NCI-H748 (cell line): ENCODE data around the gene HDAC8.
"Not testable (repeated sequence)": the region's sequence is repeated elsewhere in the genome, so short reads cannot be mapped to it uniquely, and the experiment has no call there.

Experiments used
- DNase-seq: peaks from one replicate; lab custom pipeline; 2025; ENCODE audit not compliant: unreplicated experiment; lab: John Stamatoyannopoulos, UW

The HDAC8 gene

DNA sequence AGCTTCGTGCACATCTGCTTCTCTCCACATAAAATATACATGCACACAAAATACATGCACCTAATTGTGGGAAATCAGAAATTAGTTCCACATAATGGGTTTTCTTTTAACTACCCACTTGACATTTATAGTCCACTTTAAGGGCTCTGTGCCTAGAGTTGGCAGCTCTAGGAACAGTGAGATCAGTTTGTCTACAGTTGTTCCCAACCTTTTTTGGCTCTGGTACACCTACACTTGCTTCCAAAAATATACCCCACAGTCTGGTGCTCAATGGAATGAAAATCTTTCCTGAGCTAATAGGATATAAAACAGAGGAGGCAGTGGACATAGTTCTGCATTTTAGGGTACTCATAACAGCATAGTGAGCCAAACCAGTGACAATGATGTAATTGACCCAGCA lies 36.1 kb downstream of the HDAC8 start:
- no peak for DNase-seq

DNA sequence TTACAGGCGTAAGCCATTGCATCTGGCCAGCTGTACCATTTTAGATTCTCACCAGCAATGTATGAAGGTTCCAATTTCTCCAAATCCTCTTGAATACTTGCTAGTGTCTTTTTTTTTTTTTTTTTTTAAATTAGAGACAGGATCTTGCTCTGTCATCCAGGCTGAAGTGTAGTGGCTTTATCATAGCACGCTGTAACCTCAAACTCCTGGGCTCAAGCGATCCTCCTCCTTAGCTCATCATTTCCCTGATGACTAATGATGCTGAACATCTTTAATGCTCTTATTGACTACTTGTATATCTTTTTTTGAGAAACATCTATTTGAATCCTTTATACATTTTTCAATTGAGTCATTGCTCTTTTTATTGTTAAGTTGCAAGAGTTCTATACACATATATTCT lies 40.3 kb downstream of the HDAC8 start:
- DNase-seq = no peak

DNA sequence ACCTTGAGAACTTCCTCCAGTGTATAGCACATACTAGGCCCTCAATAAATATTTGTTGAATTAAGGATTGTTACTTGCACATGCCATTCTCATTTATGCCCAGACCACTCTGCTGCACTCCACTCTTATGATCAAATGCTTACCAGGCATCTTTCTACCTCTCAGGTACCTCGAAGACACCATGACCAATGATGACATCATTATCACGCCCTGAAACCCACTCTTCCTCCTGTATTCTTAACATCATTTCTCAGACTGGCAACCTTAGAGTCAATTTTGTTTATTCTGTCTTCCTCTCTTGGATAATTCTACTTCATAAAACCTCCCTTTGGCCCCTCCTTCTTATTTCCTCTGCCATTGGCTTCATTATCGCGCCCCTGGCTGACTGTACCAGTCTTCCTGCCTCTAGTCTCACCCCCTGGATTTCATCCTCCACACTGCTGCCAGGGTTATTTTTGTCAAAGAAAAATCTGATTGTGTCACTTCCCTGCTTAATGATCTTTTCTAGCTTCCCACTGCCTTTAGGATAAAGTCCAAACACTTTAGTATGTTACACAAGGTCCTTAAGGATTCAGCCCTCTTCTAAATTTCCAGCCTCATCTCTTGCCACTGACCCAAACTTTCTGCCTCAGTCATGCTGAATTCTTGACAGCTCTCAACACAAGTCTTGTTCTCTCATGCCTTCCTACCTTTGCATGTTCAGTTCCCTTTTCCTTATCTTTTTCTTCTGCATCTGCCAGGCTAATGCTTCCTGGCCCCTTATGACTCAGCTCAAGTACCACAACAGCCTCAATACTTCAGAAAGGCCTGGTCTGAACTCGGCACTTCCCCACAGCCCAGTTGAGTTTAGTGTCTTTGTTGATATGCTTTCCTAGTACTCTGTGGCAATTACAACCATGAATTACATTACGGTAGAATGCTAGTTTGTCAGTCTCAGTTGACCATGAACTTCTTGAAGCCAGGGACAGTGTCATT lies 45.8 kb downstream of the HDAC8 start:
- DNase-seq = no peak

DNA sequence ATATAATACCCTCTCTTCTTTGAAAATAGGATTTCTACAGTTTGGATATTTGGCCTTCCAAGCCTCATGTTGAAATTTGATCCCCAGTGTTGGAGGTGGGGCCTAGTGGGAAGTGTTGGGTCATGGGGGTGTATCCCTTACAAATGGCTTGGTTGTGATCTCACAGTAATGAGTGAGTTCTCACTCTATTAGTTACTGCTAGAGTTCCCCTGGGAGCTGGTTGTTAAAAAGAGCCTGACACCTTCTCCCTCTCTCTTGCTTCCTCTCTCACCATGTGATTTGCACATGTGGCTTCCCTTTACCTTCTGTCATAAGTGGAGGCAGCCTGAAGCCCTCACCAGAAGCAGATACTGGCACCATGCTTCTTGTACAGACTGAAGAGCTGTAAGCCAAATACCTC lies 73.9 kb downstream of the HDAC8 start:
- DNase-seq = no peak

DNA sequence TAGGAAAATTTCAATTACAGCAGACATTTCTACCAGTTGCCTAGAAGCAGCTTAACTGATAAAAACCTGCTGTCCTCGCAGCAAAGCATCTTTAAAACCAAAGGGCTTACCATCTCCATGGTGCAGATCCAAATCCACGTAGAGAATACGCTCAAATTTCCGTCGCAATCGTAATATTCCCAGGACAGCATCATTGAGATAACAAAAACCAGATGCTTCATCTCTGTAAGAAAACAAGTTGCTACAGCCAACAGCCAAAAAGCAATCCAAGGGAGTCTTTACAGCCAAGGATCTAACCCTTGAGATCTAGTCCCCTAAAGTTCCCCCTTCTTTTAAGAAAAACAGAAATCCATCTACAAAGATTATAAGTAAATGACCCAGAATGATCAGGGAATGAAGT lies 77.6 kb downstream of the HDAC8 start:
- DNase-seq = no peak

DNA sequence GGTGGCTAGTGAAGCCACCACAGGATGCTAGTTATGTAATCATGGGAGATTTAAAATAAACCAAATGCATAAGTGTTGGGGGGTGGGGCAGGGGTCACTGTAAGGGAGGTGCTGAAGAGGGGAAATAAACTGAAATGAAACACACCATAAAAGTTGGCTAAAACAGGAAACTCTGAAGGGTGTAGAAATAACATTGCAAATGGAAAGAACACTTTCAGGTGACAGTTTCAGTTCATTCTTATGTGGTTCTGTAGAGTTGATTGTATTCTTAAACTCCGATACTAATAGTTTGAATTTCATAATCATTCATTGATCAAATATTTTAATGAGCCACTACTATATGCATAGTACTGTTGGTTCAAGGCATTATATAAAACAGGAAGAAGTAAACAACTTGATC lies 80.1 kb downstream of the HDAC8 start:
- DNase-seq = no peak

DNA sequence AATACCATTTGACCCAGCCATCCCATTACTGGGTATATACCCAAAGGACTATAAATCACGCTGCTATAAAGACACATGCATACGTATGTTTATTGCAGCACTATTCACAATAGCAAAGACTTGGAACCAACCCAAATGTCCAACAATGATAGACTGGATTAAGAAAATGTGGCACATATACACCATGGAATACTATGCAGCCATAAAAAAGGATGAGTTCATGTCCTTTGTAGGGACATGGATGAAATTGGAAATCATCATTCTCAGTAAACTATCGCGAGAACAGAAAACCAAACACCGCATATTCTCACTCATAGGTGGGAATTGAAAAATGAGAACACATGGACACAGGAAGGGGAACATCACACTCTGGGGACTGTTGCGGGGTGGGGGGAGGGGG lies 82.4 kb downstream of the HDAC8 start:
- DNase-seq = not testable (repeated sequence)

DNA sequence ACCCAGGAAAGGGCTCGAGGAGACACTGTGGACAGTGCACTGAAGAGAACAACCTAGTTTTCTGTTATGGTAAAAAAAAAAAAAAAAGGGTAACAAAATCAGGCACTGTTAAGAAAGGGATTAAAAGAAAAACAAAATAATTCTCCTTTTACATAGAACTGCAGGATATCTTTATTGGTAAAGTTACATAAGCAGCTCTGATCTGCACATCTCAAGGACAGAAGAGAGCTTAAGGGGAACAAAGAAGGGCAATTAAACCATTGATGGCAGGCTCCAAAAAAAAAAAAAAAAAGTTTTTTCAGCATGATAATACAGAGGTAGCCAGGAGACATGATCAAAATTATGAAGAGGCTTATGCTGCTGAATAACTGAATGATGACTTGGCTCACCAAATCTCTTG lies 85.0 kb downstream of the HDAC8 start:
- DNase-seq = no peak

DNA sequence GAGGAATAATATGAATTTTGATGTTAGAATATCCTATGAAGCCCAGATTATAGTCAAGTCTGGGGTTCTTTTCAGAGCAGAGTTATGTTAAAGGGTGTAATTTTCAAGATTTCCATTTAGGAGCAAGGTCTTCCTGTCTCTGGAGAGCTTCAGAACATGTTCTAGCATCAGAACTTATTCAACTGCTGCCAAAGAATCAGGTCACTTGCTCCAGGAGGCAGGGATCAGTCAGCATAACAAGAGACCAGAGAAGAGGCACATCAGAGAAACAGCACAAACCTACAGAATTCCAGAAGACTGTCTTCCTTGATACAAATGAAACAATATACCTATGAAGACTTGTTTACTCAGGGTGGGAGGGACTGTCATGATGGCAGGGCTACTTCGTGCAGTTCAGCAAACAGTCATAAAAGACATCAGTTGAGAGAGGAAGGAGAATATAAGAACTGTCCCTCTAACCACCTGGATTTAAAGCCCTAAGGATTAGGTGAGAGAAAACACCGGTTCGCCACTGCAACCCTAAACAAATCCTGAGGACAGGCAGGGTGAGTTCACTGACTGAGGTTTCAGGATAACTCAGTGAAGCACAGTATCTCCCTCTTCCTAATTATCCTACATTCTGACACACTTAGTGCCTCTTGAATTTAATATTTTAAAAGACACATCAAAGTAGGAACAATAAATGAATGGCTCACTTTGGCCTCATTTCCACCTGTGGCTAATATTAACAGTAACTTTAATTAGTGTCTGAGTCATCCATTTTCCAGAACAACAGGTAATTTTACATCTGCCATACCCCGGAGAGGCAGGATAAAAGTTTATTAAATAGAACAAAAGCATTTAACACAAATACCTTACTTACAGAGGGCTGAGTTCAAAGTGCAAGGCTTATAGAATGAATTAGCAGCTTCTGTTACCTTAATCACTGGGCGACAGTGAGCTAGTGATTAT lies 93.0 kb downstream of the HDAC8 start:
- DNase-seq = no peak

DNA sequence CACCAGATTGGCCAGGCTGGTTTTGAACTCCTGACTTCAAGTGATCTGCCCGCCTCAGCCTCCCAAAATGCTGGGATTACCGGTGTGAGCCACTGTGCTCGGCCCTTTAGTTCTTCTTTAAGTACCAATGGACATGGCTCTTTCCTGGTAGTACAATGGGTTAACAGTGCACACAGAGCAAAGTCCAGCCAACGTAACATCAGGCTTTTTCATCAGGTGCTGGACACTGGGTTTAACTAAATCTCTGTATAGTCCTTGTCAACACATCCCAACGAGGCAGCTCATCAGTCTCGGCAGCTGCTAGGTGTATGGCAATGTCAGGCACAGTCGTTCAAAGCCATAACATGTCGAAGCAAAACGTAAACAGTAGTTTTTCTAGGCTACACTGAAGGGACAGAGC lies 93.8 kb downstream of the HDAC8 start:
- no peak for DNase-seq

DNA sequence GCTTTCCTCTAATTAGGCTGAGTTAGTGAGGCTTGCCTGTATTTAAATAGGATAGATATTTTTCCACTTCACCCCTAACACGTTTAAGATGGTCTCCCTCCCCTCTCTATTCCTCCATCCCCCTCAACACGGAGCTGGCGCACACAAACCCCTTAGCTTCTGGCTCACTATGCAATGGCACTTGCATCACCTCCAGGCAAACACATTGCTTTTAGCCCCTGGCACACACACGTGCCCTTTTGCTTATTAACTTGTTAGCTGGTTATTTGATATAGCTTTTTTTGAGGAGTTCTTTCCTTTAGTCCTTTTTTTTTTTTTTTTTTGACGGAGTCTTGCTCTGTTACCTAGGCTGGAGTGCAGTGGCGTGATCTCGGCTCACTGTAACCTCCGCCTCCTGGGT lies 94.3 kb downstream of the HDAC8 start:
- no peak for DNase-seq

DNA sequence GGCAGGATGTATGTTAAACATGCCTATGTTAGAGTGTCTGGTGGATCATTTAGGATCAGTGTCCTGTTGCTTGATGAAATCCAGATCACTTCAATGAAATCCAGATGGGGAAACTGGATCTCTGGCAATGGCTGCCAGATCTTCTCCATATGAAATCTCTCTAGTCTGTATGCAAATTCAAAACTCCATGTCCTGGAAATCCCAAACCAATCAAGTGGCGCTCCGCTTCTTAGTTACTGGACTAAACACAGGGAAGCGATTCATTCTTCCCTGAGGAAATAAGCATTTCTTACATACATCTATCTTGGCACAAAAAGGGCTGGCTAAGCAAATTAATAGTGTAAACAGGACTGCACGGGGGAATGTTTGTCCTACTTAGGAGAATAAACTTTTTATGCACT lies 94.9 kb downstream of the HDAC8 start:
- no peak for DNase-seq

DNA sequence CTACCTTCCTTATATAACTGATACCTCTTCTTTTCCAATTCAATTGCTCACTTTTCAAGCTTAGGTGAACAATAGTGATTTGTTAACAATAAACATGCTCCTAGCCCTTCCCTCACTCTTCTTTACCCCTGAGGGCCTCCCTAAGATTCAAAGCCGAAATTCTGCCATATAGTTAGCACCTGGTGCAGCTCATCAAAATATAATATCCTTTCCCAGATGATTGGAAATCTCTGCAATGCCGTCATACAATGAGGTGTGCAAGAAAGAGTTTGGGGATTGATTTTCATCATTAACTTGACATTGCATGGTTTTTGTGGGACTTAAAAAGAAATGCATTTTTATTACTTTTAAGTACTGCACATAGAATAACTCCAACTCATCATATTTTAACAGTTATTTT lies 95.3 kb downstream of the HDAC8 start:
- no peak for DNase-seq

DNA sequence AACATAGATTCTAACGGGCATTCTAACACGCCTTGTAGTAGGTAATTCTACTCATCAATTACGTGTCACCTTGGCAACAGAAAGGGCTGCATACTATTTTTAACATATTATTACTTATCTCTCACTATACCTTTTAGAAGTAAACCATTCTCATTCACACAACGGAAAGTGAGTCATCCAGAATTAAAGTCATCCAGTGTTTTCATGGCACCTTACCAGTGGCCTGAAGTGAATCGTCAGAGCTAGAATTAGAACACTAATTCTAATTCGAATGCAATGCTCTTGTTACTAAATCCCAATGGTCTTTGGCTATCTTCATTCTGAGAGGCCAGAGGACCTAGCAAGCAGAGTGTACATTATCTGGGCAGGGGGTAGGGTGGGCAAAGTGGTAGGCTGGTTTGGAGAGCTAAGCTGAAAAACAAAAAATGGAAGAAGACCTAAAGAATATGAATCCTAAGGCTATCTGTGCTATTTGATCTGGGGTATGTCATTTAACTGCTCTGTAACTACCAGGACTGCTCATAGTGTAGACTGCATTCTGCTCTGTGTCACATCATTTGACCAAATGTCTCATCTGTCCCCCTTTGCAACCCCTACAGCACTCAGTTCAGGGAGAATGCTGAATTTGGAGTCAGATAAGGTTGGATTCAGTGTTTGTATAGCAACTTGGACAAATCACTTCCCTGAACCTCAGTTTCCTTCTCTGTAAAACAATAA lies 96.5 kb downstream of the HDAC8 start:
- DNase-seq = no peak

DNA sequence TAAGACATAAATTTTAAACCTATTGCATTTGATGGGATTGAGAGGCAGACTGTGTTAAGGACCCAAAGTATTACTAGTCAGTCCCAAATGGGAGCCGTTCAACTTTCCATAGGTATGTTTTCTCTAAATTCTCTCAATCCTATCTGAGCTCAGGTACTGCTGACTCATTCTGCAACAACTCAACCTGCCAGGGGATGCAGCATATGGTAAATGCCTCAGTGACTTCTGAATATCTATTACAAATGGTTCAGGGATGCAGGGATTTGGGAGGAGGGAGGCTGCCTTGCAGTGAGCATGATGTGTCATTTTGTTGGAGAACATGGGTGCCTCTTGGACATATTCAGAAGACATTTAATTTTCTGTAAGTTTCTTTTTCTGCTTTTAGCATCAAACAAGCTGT lies 97.3 kb downstream of the HDAC8 start:
- DNase-seq = no peak

DNA sequence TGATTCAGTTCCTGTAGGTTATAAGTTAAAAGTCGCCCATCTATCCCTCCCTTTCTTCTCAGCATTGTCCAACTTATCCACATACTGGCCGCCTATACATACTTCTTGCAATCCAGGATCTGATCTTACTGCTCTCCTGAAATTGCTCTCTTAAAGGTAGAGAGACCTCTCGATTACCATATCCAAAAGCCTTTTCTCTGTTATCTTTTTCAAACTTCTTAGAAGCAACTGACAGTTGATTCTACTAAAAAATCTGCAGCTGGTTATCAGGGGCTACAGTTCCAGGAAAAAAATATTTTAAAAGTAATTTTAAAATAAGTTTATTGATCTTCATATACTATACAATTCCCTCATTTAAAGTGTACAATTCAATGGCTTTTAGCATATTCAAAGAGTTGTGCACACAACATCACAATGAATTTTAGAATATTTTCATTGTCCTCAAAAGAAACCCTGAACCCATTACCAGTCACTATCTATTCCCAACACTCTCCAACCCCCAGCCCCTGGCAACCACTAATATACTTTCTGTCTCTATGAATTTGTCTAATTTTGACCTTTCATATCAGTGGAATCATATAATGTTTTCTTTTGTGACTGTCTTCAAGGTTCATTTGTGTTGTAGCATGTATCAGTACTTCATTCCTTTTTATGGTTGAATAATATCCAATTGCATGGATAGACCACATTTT lies 102.0 kb downstream of the HDAC8 start:
- no peak for DNase-seq

DNA sequence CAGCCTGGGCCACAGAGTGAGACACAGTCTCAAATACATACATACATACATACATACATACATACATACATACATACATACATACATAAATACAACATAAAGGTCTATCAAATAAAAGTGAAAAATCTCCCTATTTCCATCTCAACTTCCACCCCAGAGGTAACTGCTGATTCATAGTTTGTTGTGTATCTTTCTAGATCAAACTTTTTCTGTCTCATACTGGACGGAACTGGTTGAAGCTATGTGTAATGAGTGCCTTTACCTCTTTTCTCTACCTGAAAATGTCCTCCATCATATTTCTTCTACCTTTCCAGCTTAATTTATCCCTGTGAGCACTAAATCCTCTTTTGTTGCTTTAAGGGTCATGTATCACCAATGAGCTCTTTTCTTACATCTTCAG lies 102.5 kb downstream of the HDAC8 start:
- DNase-seq = no peak

DNA sequence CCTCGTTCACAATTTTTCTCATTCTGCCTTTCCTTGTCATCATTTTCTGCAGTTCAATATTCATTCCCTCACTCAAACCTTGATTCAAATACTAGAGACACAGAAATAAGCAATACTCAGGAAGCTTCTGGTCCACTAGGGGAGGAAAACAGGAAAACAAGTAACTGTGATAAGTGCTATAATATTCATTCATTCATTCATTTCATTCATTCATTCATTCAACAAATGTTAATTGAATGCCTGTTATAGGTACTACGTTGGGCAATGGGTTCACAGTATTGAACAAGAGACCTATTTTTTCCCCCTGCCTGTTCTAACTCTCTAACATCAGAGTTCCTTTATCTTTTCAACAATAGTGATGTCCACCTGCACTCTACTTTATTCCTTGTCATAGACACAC lies 104.0 kb downstream of the HDAC8 start:
- no peak for DNase-seq

DNA sequence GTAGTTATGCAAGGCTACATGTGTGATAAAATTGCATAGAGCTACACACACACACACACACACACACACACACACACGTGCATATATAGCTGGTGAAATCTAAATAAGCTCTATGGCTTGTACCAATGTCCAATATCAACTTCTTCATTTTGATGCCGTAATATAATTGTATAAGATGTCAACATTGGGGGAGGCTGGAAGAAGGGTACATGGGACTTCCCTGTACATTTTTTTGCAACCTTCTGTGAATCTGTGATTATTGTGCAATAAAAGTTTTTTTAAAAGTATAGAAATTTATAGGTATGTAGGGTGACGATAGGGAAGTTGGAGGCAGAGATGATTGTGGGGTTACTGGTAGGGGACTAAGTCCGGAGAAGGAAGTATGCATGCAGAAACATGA lies 105.5 kb downstream of the HDAC8 start:
- no peak for DNase-seq

DNA sequence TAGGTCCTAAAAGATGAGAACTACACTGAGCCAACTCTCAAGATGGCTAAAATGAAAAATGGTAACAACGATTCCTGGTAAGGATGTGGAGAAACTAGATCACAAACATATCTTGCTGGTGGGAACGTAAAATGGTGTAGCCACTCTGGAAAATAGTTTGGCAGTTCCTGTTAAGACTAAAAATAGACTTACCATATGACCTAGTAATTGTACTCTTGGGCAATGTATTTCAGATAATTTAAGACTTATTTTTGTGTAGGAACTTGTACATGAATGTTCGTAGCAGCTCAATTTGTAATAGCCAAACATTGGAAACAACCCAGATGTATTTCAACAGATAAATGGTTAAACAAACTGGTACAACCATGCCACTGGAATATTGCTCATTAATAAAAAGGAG lies 106.2 kb downstream of the HDAC8 start:
- DNase-seq = no peak

DNA sequence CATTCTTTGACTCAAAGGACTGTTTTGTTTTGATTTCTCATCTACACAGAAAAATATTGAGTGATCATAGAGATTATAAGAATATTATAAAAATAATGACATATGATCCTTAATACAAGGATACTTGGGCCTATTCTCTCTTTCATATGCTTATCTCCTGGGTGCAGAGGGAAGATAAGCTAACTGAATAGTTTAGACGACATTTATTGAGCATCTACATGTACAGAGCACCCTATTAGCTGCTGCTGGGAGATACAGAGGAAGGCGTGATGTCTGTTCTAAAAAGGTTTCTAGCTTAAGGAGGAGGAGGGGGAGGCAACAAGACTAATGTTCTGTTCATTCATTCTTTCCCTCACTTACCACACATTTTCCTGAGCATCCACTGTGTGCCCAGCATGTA lies 106.8 kb downstream of the HDAC8 start:
- no peak for DNase-seq
